Measurements from ENCODE around the gene SLC35F3. TPM values are rescaled to one million over a fixed set of nuclear protein-coding genes. Genes with fewer than 3 reads are reported as not detected.

Gene SLC35F3
- total RNA-seq, 1 experiment from 2014 or later, result 0.94 TPM

- ATAC-seq, result no peak
- TF ChIP-seq ZNF138 (CRISPR knock-in tag; conservative IDR thresholded peaks at IDR 0.05) (no peak), HMGA2 (CRISPR knock-in tag; IDR thresholded peaks at IDR 0.05) (no peak), FOXK1 (CRISPR knock-in tag; IDR thresholded peaks at IDR 0.05) (no peak), SMAD4 (CRISPR knock-in tag; IDR thresholded peaks at IDR 0.05) (no peak), ZNF671 (CRISPR knock-in tag; IDR thresholded peaks at IDR 0.05) (no peak), ZBTB21 (CRISPR knock-in tag; IDR thresholded peaks at IDR 0.05; ENCODE audit: borderline replicate concordance) (no peak), ZNF232 (CRISPR knock-in tag; IDR thresholded peaks at IDR 0.05) (no peak), TEAD1 (CRISPR knock-in tag; IDR thresholded peaks at IDR 0.05) (no peak), PRRX2 (CRISPR knock-in tag; IDR thresholded peaks at IDR 0.05) (no peak), NFYB (CRISPR knock-in tag; conservative IDR thresholded peaks at IDR 0.05; ENCODE audit: low read depth) (no peak), RORB (CRISPR knock-in tag; IDR thresholded peaks at IDR 0.05) (no peak)
- no peaks in the 10 kb centered on the region for H3K9me3 Mint-ChIP-seq
- POLR2A ChIA-PET, result no interaction called here
- H3K4me3 Mint-ChIP-seq, result no peak overlapping the region
- H3K27ac Mint-ChIP-seq, result no peak overlapping the region
- no peaks in the 10 kb centered on the region for H3K36me3 Mint-ChIP-seq
- DNase-seq (ENCODE audit: low spot score), result no peak
- H3K27me3 Mint-ChIP-seq (ENCODE audit: low read depth), result peaks cover 3% of the 10 kb centered on the region; the same call in 1 of the 2 replicates
- CTCF ChIA-PET, result interaction anchor here (1.0 kb wide), 1 partner anchor 13 kb away, joined by 3 read pairs; no protein-coding TSS in a partner anchor
- H3K4me1 Mint-ChIP-seq, result no peaks in the 10 kb centered on the region
These were observed 191.8 kb downstream of the SLC35F3 start for GRCh38 chr1:234096161-234096770.

GRCh38 chr1:234102583-234102982, 198.1 kb downstream of the SLC35F3 start:
- no peaks in the 10 kb centered on the region for H3K36me3 Mint-ChIP-seq
- H3K27ac Mint-ChIP-seq, result no peak overlapping the region
- POLR2A ChIA-PET, result no interaction called here
- no peak for TF ChIP-seq CREB1 (CRISPR knock-in tag; IDR thresholded peaks at IDR 0.05)
- CTCF ChIA-PET, result interaction anchor here (1.1 to 1.2 kb wide), 2 partner anchors 37 to 86 kb away, joined by 4 to 5 read pairs; no protein-coding TSS in a partner anchor
- no peaks in the 10 kb centered on the region for H3K4me1 Mint-ChIP-seq
- H3K9me3 Mint-ChIP-seq, result peaks cover 12% of the 10 kb centered on the region
- DNase-seq (ENCODE audit: low spot score) (no peak), ATAC-seq (no peak)
- no peak overlapping the region for H3K4me3 Mint-ChIP-seq
- H3K27me3 Mint-ChIP-seq (ENCODE audit: low read depth), result 0 out of 2 replicates have a peak, but pooled peaks cover 2% of the 10 kb centered on the region

GRCh38 chr1:234103198-234103597, 198.7 kb downstream of the SLC35F3 start:
- DNase-seq (ENCODE audit: low spot score) (no peak), ATAC-seq (no peak)
- POLR2A ChIA-PET, result no interaction called here
- Mint-ChIP-seq H3K27me3 (ENCODE audit: low read depth) (0 out of 2 replicates have a peak, but pooled peaks cover 2% of the 10 kb centered on the region), H3K27ac (no peak overlapping the region), H3K4me1 (no peaks in the 10 kb centered on the region), H3K4me3 (no peak overlapping the region), H3K36me3 (no peaks in the 10 kb centered on the region), H3K9me3 (peaks cover 12% of the 10 kb centered on the region)
- TF ChIP-seq ZNF263 (CRISPR knock-in tag; IDR thresholded peaks at IDR 0.05; ENCODE audit: low read depth), result no peak
- no peak for TF ChIP-seq NR2C2 (CRISPR knock-in tag; IDR thresholded peaks at IDR 0.05)
- no peak for TF ChIP-seq HMGA2 (CRISPR knock-in tag; IDR thresholded peaks at IDR 0.05)
- TF ChIP-seq ZNF219 (CRISPR knock-in tag; IDR thresholded peaks at IDR 0.05; ENCODE audit: borderline replicate concordance), result no peak
- no peak for TF ChIP-seq USF1 (CRISPR knock-in tag; IDR thresholded peaks at IDR 0.05)
- CTCF ChIA-PET, result interaction anchor here (1.2 kb wide), 1 partner anchor 85 kb away, joined by 4 read pairs; no protein-coding TSS in a partner anchor

- Mint-ChIP-seq H3K36me3 (no peaks in the 10 kb centered on the region), H3K4me3 (no peak overlapping the region), H3K27me3 (ENCODE audit: low read depth) (peaks cover 7% of the 10 kb centered on the region), H3K27ac (no peak overlapping the region), H3K9me3 (peaks cover 12% of the 10 kb centered on the region), H3K4me1 (no peaks in the 10 kb centered on the region)
- ChIA-PET CTCF (no interaction called here), POLR2A (no interaction called here)
- ATAC-seq (no peak), DNase-seq (ENCODE audit: low spot score) (no peak)
- TF ChIP-seq RORB (CRISPR knock-in tag; IDR thresholded peaks at IDR 0.05) (no peak), ATF2 (CRISPR knock-in tag; IDR thresholded peaks at IDR 0.05; ENCODE audit: borderline replicate concordance, low read depth) (no peak), OVOL2 (CRISPR knock-in tag; IDR thresholded peaks at IDR 0.05; ENCODE audit: borderline replicate concordance) (no peak), SMAD3 (CRISPR knock-in tag; IDR thresholded peaks at IDR 0.05; ENCODE audit: borderline replicate concordance) (no peak), GRHL2 (CRISPR knock-in tag; IDR thresholded peaks at IDR 0.05; ENCODE audit: insufficient replicate concordance, severe bottlenecking) (no peak), PREB (CRISPR knock-in tag; IDR thresholded peaks at IDR 0.05; ENCODE audit: borderline replicate concordance) (no peak), CDX4 (CRISPR knock-in tag; IDR thresholded peaks at IDR 0.05; ENCODE audit: borderline replicate concordance) (no peak), ZNF425 (CRISPR knock-in tag; conservative IDR thresholded peaks at IDR 0.05) (no peak), ZNF121 (CRISPR knock-in tag; IDR thresholded peaks at IDR 0.05) (no peak)
These were observed 201.6 kb downstream of the SLC35F3 start for GRCh38 chr1:234106032-234106431.
